HG03066 (cell line): ENCODE results near the gene TSPAN18.

Source experiments
- ATAC-seq: cut with Tn5 transposase; IDR thresholded peaks from one replicate; pipeline ENCODE4 v1.9.1; 2021; ENCODE audit warnings: low read depth; ENCODE audit not compliant: unreplicated experiment

TSPAN18 gene

GRCh38 chr11:44906649-44907048 is 179.9 kb downstream of the TSPAN18 start:
- ATAC-seq: no peak

DNA sequence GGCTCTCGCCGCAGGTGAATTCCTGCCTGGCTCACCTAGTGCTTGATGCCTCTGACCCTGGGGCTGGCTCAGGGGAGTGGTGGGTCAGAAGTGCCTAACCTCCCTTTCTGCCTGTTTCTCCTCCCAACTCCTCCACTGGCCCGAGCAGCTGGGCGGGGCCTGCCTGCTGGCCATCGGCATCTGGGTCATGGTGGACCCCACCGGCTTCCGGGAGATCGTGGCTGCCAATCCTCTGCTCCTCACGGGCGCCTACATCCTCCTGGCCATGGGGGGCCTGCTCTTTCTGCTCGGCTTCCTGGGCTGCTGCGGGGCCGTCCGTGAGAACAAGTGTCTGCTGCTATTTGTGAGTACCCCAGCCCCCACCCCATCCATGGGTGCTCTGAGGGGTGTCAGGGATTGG is 182.8 kb downstream of the TSPAN18 start:
- ATAC-seq: no peak

DNA sequence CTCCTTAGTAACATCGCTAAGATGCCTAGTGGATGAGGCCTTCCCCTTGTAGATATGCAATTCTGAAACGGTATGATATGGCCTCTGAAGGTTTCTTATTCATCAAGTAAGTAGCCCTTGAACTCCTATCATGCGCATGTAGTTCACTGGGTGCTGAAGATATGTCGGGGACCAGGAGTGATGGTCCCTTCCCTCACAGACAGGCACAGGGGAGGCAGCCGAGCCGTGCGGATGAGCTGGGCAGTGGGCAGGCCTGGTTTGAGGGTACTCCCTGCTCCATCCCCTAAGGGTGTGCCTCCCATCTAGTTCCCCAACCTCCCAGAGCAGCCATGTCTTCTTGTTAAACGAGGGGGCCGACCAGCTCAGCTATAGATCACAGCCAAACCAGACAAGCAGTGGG is 183.8 kb downstream of the TSPAN18 start:
- ATAC-seq: no peak

DNA sequence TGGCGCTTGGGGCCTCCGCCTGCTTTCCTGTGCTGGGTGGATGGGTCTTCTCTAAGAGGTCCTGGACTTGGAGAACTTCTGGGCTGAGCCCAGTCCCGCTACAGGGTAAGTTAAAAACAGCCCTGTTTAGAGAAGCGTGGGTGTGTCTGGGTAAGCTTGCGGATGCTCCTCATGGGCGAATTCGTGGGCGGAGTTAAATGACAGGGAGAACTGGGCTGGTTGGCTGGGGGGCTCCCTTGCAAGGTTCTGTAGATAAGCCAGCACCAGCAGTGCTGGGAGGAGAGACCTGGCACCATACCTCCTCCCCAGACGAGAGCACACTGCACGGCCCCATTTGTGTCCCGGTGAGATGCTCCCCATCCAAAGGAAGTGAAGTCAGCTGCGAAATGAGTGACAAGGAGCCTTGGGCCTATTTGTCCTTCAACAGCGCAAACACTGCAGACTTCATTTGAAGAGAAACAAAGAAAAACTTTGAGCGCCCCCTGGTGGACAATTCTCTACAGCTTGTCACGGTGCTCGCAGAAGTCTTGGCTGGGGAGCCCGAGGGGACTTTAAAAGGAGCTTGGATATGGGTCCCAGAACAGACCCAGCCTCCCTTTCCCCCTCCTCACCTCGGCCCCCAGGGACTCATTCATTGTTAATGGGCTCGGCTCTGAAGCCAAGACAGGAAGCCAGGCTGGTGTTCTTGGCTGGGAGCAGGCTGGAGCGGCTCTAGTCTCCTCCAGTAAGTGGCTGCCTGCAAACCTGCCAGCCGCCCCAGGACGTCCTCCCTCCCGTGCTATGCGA is 184.5 kb downstream of the TSPAN18 start:
- ATAC-seq: peak; percentile 57

GRCh38 chr11:44912270-44912987 is 185.7 kb downstream of the TSPAN18 start:
- no peak for ATAC-seq

- no peak for ATAC-seq
Measured at GRCh38 chr11:44913502-44913901, 186.7 kb downstream of the TSPAN18 start.

- ATAC-seq: no peak
Measured at GRCh38 chr11:44914105-44914504, 187.3 kb downstream of the TSPAN18 start.

DNA sequence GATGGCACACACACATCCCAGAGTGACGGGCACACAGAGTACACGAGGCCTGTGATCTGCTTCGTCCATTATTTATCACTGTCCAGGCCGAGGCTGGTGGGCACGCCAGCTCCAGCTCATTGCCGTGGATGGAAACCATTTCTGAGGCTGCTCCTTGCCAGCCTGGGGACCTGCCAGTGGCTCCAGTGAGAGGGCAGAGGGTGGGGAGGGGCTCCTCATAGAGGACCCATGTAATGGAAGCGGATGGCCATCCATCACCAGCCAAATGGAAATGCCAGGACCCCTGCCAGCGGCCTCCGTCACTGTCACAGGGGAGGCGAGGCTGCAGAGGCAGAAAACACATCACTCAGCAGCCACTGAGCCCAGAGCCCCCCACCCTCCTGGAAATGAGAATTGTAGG is 188.2 kb downstream of the TSPAN18 start:
- ATAC-seq: no peak

GRCh38 chr11:44915621-44916020 is 188.9 kb downstream of the TSPAN18 start:
- ATAC-seq: no peak

GRCh38 chr11:44916331-44916730 is 189.6 kb downstream of the TSPAN18 start:
- ATAC-seq: no peak

GRCh38 chr11:44916801-44917385 is 190.1 kb downstream of the TSPAN18 start:
- ATAC-seq: no peak

GRCh38 chr11:44917741-44918140 is 191.0 kb downstream of the TSPAN18 start:
- no peak for ATAC-seq

GRCh38 chr11:44920451-44920850 is 193.7 kb downstream of the TSPAN18 start:
- ATAC-seq: no peak

DNA sequence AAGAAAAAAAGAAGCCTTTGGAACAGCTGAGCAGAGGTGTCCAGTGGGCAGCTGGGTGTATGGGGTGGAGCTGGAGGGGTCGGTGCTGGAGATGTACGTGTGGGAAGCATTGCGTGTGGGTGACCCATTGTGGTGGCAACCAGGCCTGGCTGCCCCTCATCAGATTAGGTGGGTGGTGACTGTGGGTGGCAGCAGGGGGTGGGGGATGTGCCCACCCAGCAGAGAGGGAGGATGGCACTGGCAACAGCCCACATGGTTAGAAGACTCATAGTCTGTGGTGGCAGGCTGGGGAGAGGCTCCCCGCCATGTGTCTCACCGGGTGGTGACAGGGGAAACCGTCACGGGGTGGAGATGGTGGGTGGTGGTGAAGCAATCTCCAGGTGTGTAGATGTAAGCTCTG is 196.4 kb downstream of the TSPAN18 start:
- ATAC-seq: no peak

DNA sequence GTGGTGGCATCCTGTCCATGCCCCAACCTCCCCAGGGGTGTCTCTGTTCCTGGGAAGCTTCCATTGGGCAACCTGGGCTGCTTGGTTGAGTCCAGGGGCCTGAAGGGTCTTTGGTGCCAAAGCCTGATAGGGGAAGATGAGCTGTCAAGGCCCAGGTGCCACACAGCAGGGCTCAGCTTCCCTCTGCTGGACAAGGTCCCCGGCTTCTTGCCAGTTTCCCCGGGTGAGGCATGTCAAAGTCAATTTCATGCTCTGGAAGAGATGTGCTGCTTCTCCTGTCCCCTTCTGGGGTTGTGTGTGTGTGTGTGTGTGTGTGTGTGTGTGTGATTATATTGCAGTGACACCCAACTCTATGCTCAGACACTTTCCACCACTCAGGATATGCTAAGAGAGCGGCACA is 197.0 kb downstream of the TSPAN18 start:
- no peak for ATAC-seq

- ATAC-seq: no peak
Measured at GRCh38 chr11:44926036-44926435, 199.3 kb downstream of the TSPAN18 start.

GRCh38 chr11:44927174-44927661 is 200.5 kb downstream of the TSPAN18 start:
- ATAC-seq: no peak

DNA sequence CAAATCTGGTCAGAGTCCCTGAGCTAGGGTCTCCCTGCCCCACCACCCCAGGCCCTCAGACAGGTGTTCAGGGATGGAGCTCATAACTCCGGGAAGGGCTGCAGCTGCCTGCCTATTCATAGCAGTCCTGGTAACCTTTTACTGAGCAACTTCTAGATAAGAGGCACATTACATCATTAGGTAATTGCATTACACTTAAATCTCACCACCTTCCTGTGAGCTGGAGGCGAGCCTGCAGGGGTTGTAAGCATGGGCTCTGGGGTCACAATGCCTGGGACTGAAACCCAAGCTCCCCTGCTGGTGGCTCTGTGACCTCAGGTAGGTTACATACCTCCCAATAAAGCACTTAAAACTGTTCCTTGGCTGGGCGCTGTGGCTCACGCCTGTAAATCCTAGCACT is 201.4 kb downstream of the TSPAN18 start:
- no peak for ATAC-seq

DNA sequence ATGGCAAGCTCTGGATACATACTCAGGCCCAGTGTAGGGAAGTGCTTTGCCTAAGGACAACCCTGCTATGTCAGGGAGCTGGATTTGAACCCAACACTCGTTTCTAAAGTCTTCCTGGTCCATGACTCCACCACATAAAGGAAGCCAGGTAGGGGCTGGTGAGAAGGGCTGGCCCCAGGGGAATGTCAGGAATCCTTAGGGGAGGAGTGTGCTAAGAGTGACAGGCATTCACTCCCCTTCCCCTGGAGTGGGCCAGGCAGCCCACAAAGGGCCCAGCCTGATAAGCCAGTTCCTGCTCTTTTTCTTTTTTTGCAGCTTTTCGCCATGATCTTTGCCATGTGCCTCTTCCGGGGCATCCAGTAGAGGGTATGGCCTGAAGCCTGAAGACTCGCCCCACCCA is 202.1 kb downstream of the TSPAN18 start:
- ATAC-seq: no peak

DNA sequence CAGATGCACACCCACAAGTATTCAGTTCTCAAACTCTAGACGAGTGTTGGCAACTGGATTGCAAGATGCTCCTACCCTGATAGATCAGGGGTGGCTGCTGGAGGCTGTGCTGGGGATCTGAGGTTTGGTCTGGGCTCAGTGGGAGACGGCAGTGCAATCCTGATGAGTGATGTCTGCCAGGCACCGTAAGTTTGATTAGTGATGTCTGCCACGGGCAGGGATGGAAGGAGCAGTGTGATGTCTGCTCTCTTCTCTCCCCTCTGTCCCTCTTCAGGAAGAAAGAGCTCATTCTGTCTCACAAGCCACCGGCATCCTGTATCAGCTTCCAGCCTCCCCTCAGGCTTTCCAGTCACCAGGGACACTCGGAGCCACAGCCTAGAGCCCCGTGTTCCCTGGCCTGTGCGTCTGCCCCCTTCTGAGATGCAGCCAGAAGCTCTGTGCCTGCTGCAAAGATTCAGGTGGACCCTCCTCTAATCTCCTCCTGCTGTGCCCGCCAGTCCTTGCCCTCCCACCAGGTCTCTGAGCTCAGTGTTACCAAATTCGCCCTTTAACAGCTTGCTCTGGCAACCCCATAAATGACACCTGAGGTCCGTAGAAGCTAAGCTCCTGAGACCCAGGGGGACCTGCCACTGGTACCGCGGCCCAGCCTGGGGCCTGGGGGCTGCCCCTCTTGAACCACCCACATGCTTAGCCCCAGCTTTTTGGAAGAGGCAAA is 204.0 kb downstream of the TSPAN18 start:
- ATAC-seq: no peak

- ATAC-seq: no peak
Measured at GRCh38 chr11:44931466-44931865, 204.7 kb downstream of the TSPAN18 start.
